Glutamatergic neuron (in vitro differentiated cells): ENCODE results near the gene ARMCX4. TPM values are rescaled to one million over a fixed set of nuclear protein-coding genes. Genes with fewer than 3 reads are reported as not detected.

Source experiments
- DNase-seq: peaks from one replicate; pipeline ENCODE4 v3.0.0; 2022
- H3K27ac Mint-ChIP-seq: one replicate; pipeline ENCODE4 v1.8.0; 2020; ENCODE audit warnings: mild to moderate bottlenecking, mixed read lengths, inconsistent platforms; ENCODE audit not compliant: unreplicated experiment
- H3K27me3 Mint-ChIP-seq: one replicate; pipeline ENCODE4 v1.8.0; 2020; ENCODE audit warnings: mild to moderate bottlenecking, moderate library complexity, mixed read lengths, inconsistent platforms; ENCODE audit not compliant: unreplicated experiment
- H3K36me3 Mint-ChIP-seq: one replicate; pipeline ENCODE4 v1.8.0; 2020; ENCODE audit warnings: mild to moderate bottlenecking, mixed read lengths, inconsistent platforms; ENCODE audit not compliant: unreplicated experiment
- H3K4me1 Mint-ChIP-seq: one replicate; pipeline ENCODE4 v1.8.0; 2020; ENCODE audit warnings: mild to moderate bottlenecking, low read depth, mixed read lengths, inconsistent platforms; ENCODE audit not compliant: unreplicated experiment
- H3K4me3 Mint-ChIP-seq: one replicate; pipeline ENCODE4 v1.8.0; 2020; ENCODE audit warnings: mild to moderate bottlenecking, mixed read lengths, inconsistent platforms; ENCODE audit not compliant: unreplicated experiment
- H3K9me3 Mint-ChIP-seq: one replicate; pipeline ENCODE4 v1.8.0; 2020; ENCODE audit warnings: mild to moderate bottlenecking, moderate library complexity, mixed read lengths, inconsistent platforms; ENCODE audit not compliant: unreplicated experiment
- CTCF ChIP-seq: fragments of 200-600 bp; sonication (generic); IDR thresholded peaks from one replicate; pipeline ENCODE4 v1.5.0; 2021; ENCODE audit not compliant: partially characterized antibody, unreplicated experiment
- total RNA-seq: library from RNA; stranded (reverse); fragmentation: NEBNext Ultra II Directional; extraction: Animal tissue kit (Norgen Biotek cat#: 25700); gene quantifications from one replicate; pipeline ENCODE4 v1.2.1, GENCODE V29; 2021; ENCODE audit not compliant: unreplicated experiment

Gene ARMCX4
- total RNA-seq, 1 donor from 2014 or later = 22.1 TPM

GRCh38 chrX:101507372-101507771 is 22.1 kb downstream of the ARMCX4 start:
- Mint-ChIP-seq H3K27me3 (no peaks in the 10 kb centered on the region), H3K4me3 (no peak overlapping the region), H3K4me1 (no peaks in the 10 kb centered on the region), H3K36me3 (peaks cover 6% of the 10 kb centered on the region), H3K27ac (no peak overlapping the region), H3K9me3 (no peaks in the 10 kb centered on the region)
- no peak for DNase-seq
- no peak for TF ChIP-seq CTCF

GRCh38 chrX:101507986-101508385 is 22.7 kb downstream of the ARMCX4 start:
- peaks cover 6% of the 10 kb centered on the region for H3K36me3 Mint-ChIP-seq
- H3K4me3 Mint-ChIP-seq = no peak overlapping the region
- no peak for DNase-seq
- no peaks in the 10 kb centered on the region for H3K9me3 Mint-ChIP-seq
- no peak for TF ChIP-seq CTCF
- H3K27ac Mint-ChIP-seq = no peak overlapping the region
- no peaks in the 10 kb centered on the region for H3K4me1 Mint-ChIP-seq
- no peaks in the 10 kb centered on the region for H3K27me3 Mint-ChIP-seq

- Mint-ChIP-seq H3K27ac (no peak overlapping the region), H3K9me3 (no peaks in the 10 kb centered on the region), H3K4me3 (no peak overlapping the region), H3K36me3 (no peaks in the 10 kb centered on the region), H3K4me1 (no peaks in the 10 kb centered on the region), H3K27me3 (no peaks in the 10 kb centered on the region)
- DNase-seq = no peak
- TF ChIP-seq CTCF = no peak
These were observed 45.7 kb downstream of the ARMCX4 start for GRCh38 chrX:101530944-101531343.

Other genes starting within 250 kb of the ARMCX4 start
- 0.25 TPM for gene TAF7L, start 194.1 kb upstream of the ARMCX4 start, total RNA-seq
- gene TIMM8A, start 136.7 kb upstream of the ARMCX4 start, total RNA-seq = 13.0 TPM
- 1.1 TPM for gene BTK, start 99.3 kb upstream of the ARMCX4 start, total RNA-seq
- 147 TPM for gene RPL36A, start 94.4 kb upstream of the ARMCX4 start, total RNA-seq
- 29.4 TPM for gene GLA, start 77.5 kb upstream of the ARMCX4 start, total RNA-seq
- 67.7 TPM for gene HNRNPH2, start 77.2 kb upstream of the ARMCX4 start, total RNA-seq
- gene ARMCX1, start 65.1 kb downstream of the ARMCX4 start, total RNA-seq = 50.5 TPM
- 47.5 TPM for gene ARMCX6, start 132.5 kb downstream of the ARMCX4 start, total RNA-seq
- 160 TPM for gene ARMCX3, start 137.7 kb downstream of the ARMCX4 start, total RNA-seq
- 50.1 TPM for gene ARMCX2, start 174.4 kb downstream of the ARMCX4 start, total RNA-seq